ENCODE results near the gene RADIL. TPM values are rescaled to one million over a fixed set of nuclear protein-coding genes. Genes with fewer than 3 reads are reported as not detected.
"Not testable (repeated sequence)": the region's sequence is repeated elsewhere in the genome, so short reads cannot be mapped to it uniquely, and the experiment has no call there.

RADIL gene
- total RNA-seq, 1 donor from 2014 or later: 3.2 TPM

GRCh38 chr7:4797858-4798705 is 85.4 kb downstream of the RADIL start:
- DNase-seq (ENCODE audit: low read depth in 2 of 2): peak; percentile 49 to 75

GRCh38 chr7:4796453-4796852 is 87.1 kb downstream of the RADIL start:
- DNase-seq (ENCODE audit: low read depth in 2 of 2): no peak

- DNase-seq (ENCODE audit: low read depth in 2 of 2): no peak
These were observed 88.7 kb downstream of the RADIL start for GRCh38 chr7:4794591-4795350.

GRCh38 chr7:4794171-4794570 is 89.3 kb downstream of the RADIL start:
- DNase-seq (ENCODE audit: low read depth in 2 of 2): not testable (repeated sequence)

- not testable (repeated sequence) for DNase-seq (ENCODE audit: low read depth in 2 of 2)
These were observed 90.0 kb downstream of the RADIL start for GRCh38 chr7:4793385-4793993.

- peak; percentile 58 to 94 for DNase-seq (ENCODE audit: low read depth in 2 of 2)
These were observed 90.9 kb downstream of the RADIL start for GRCh38 chr7:4792537-4793126.

GRCh38 chr7:4791738-4792536 is 91.6 kb downstream of the RADIL start:
- peak; percentile 66 to 86 for DNase-seq (ENCODE audit: low read depth in 2 of 2)

- DNase-seq (ENCODE audit: low read depth in 2 of 2): no peak
These were observed 92.3 kb downstream of the RADIL start for GRCh38 chr7:4791101-4791737.

GRCh38 chr7:4790516-4790991 is 93.0 kb downstream of the RADIL start:
- DNase-seq (ENCODE audit: low read depth in 2 of 2): no peak

- no peak for DNase-seq (ENCODE audit: low read depth in 2 of 2)
These were observed 93.4 kb downstream of the RADIL start for GRCh38 chr7:4790078-4790465.

GRCh38 chr7:4789194-4790077 is 94.1 kb downstream of the RADIL start:
- DNase-seq (ENCODE audit: low read depth in 2 of 2): no peak

- no peak for DNase-seq (ENCODE audit: low read depth in 2 of 2)
These were observed 94.8 kb downstream of the RADIL start for GRCh38 chr7:4788627-4789189.

GRCh38 chr7:4787947-4788626 is 95.4 kb downstream of the RADIL start:
- DNase-seq (ENCODE audit: low read depth in 2 of 2): no peak

- DNase-seq (ENCODE audit: low read depth in 2 of 2): no peak
These were observed 96.0 kb downstream of the RADIL start for GRCh38 chr7:4787541-4787940.

GRCh38 chr7:4786015-4786414 is 97.5 kb downstream of the RADIL start:
- no peak for DNase-seq (ENCODE audit: low read depth in 2 of 2)

- DNase-seq (ENCODE audit: low read depth in 2 of 2): no peak
These were observed 98.1 kb downstream of the RADIL start for GRCh38 chr7:4785371-4785770.

GRCh38 chr7:4784799-4785198 is 98.7 kb downstream of the RADIL start:
- no peak for DNase-seq (ENCODE audit: low read depth in 2 of 2)

GRCh38 chr7:4783762-4784351 is 99.7 kb downstream of the RADIL start:
- DNase-seq (ENCODE audit: low read depth in 2 of 2): no peak
